HUES64 (cell line): Measurements from ENCODE around the gene SFMBT2.

Source experiments
- H3K27ac ChIP-seq: 2 replicates; pipeline ENCODE4 v1.7.0; 2013; ENCODE audit warnings: low read depth, low read length, inconsistent platforms
- H3K27me3 ChIP-seq: 2 replicates; pipeline ENCODE4 v1.6.1; 2013; ENCODE audit warnings: mild to moderate bottlenecking, low read length; ENCODE audit not compliant: insufficient read depth
- H3K36me3 ChIP-seq: 2 replicates; pipeline ENCODE4 v1.6.1; 2013; ENCODE audit warnings: mild to moderate bottlenecking, low read length; ENCODE audit not compliant: insufficient read depth
- H3K4me1 ChIP-seq: 2 replicates; pipeline ENCODE4 v1.6.1; 2013; ENCODE audit warnings: mild to moderate bottlenecking, low read length, moderate library complexity; ENCODE audit not compliant: insufficient read depth
- H3K4me3 ChIP-seq: 2 replicates; pipeline ENCODE4 v1.5.1; 2013; ENCODE audit warnings: mild to moderate bottlenecking, low read length, moderate library complexity
- H3K9ac ChIP-seq: 2 replicates; pipeline ENCODE4 v1.6.1; 2013; ENCODE audit warnings: mild to moderate bottlenecking, low read depth, low read length
- H3K9me3 ChIP-seq: 2 replicates; pipeline ENCODE4 v1.6.1; 2013; ENCODE audit warnings: low read depth, low read length; ENCODE audit not compliant: insufficient read depth
- WGBS: fragments of 150-250, 120-280 bp; methylation state at CpG from one replicate; pipeline ENCODE4 v1.1.7; 2013; ENCODE audit warnings: missing lambda C conversion rate; 5-methylcytosine and 5-hydroxymethylcytosine counted together

The SFMBT2 gene

GRCh38 chr10:7438196-7438986 is 27.6 kb upstream of the SFMBT2 start:
- Histone ChIP-seq H3K27ac (no peak overlapping the region), H3K4me3 (no peak overlapping the region)

DNA sequence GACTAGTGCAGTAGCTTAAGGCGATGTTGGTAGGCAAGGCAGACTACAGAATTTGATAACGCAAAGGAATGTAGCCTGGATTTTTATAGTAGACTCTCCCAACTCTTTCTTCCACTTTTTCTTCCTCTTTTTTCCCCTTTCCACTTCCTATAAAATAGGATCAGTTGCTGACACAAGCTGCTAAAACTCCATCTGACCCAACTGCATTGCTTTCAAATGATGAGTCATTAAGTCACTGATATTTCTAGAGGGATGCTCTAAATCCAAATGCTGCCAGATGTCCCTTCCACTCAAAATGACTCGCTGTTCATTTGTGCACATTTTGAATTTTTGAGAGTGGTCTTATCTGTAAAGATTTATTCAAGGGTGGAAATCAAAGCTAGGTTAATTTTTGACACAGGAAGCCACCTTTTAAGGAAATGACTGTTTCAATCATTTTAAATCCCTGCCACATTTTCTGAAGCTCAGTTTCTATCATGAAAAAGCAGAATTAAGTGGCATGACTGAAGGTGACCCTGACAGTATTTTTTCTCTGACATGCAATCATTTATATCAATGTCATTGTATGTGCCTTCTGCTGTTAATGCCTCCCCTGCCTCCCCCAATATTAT is 25.8 kb upstream of the SFMBT2 start:
- Histone ChIP-seq H3K9me3 (no peaks in the 10 kb centered on the region), H3K4me1 (peaks cover 17% of the 10 kb centered on the region), H3K36me3 (no peaks in the 10 kb centered on the region), H3K9ac (no peak overlapping the region), H3K27ac (no peak overlapping the region), H3K27me3 (no peaks in the 10 kb centered on the region), H3K4me3 (no peak overlapping the region)
- 95% methylated on average over 3 of the region's 3 CpGs for WGBS

More at GRCh38 chr10:7438196-7438986, 27.6 kb upstream of the SFMBT2 start:
- Histone ChIP-seq H3K27me3 (no peaks in the 10 kb centered on the region), H3K9ac (no peak overlapping the region), H3K9me3 (no peaks in the 10 kb centered on the region), H3K36me3 (no peaks in the 10 kb centered on the region), H3K4me1 (peaks cover 5% of the 10 kb centered on the region)
- WGBS: 93% methylated on average over 19 of the region's 19 CpGs

GRCh38 chr10:7435674-7436073 is 24.8 kb upstream of the SFMBT2 start:
- no peak overlapping the region for H3K9ac ChIP-seq
- WGBS: 64% methylated on average over 2 of the region's 2 CpGs
- H3K27me3 ChIP-seq: no peaks in the 10 kb centered on the region
- peaks cover 17% of the 10 kb centered on the region for H3K4me1 ChIP-seq
- H3K4me3 ChIP-seq: no peak overlapping the region
- H3K27ac ChIP-seq: no peak overlapping the region
- no peaks in the 10 kb centered on the region for H3K36me3 ChIP-seq
- no peaks in the 10 kb centered on the region for H3K9me3 ChIP-seq

DNA sequence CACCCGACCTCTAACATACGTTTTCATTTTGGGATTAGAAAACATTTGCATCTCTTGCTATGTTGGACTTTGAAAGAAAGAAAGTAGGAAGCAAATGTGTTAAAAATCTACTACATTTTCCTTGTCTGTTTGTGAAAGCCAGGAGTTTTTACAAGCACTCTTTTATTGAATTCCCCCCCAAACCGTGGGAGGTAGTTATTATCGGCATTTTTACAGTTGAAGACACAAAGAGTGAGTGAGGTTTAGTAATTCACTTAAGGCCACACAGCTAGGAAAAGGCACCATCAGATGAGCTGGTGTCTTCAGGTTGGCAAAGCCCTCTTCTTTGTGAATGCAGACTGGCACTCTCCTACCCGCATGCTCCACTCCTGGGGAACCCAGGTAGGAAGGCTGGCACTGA is 23.5 kb upstream of the SFMBT2 start:
- Histone ChIP-seq H3K4me1 (peaks cover 17% of the 10 kb centered on the region), H3K9ac (no peak overlapping the region), H3K36me3 (no peaks in the 10 kb centered on the region), H3K27me3 (no peaks in the 10 kb centered on the region), H3K9me3 (no peaks in the 10 kb centered on the region), H3K4me3 (no peak overlapping the region), H3K27ac (no peak overlapping the region)
- WGBS: 91% methylated on average over 5 of the region's 5 CpGs

DNA sequence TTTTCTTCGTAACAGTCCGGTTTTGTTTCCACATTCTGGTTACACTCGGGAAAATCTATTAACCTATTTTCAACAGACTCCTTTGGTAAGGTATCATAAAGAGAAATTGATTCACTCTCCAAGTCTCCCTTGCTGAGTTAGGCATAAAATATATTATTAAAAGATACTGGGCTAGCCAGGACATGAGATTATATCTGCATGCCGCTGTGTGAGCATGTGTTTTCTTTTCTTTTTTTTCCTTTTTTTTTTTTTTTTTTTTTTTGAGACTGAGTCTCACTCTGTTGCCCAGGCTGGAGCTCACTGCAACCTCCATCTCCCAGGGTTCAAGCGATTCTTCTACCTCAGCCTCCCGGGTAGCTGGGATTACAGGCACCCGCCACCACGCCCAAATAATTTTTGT is 23.0 kb upstream of the SFMBT2 start:
- no peaks in the 10 kb centered on the region for H3K27me3 ChIP-seq
- 89% methylated on average over 8 of the region's 8 CpGs for WGBS
- no peak overlapping the region for H3K27ac ChIP-seq
- H3K36me3 ChIP-seq: no peaks in the 10 kb centered on the region
- H3K4me3 ChIP-seq: 0 out of 2 replicates have a peak overlapping the region, but pooled peaks have one; percentile 6
- H3K4me1 ChIP-seq: peaks cover 22% of the 10 kb centered on the region
- H3K9ac ChIP-seq: no peak overlapping the region; the same call in 1 of the 2 replicates
- no peaks in the 10 kb centered on the region for H3K9me3 ChIP-seq

GRCh38 chr10:7432884-7433726 is 22.3 kb upstream of the SFMBT2 start:
- H3K9ac ChIP-seq: peak overlapping the region; percentile 13; the same call in 1 of the 2 replicates
- H3K36me3 ChIP-seq: no peaks in the 10 kb centered on the region
- no peaks in the 10 kb centered on the region for H3K9me3 ChIP-seq
- no peaks in the 10 kb centered on the region for H3K27me3 ChIP-seq
- H3K4me1 ChIP-seq: peaks cover 27% of the 10 kb centered on the region
- no peak overlapping the region for H3K27ac ChIP-seq
- H3K4me3 ChIP-seq: peak overlapping the region; percentile 6; the same call in 1 of the 2 replicates
- WGBS: 45% methylated on average over 19 of the region's 19 CpGs

DNA sequence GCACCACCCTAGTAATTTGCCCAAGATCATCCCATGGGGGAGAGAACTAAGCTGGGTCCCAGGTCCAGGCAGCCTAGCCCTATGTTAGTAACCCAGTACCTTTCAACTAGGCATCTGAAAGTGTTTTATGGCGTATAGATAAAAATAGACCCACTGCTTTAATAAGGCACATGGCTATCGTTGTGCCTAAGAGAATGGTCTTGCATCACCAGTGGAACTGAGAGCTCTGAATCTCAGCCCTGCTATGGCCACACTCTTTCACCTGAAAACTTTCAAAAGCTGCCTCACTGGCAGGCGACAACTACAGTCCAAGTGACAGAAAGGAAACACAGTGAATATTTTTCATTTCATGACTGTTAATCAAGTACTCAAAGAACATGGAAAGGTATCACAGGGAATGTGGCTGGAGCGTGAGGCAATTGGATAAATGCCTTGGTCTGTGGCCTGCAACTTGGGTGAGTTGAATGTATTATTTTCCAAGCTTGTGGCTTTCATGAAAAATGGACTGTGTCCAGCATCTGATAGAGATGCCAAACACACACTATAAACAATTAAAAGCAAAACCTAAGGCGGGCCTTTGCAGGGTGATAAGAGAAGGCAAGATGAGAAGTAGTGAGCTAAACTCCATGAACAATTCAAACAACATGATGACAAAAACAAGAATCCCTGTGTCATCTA is 18.0 kb upstream of the SFMBT2 start:
- Histone ChIP-seq H3K27ac (no peak overlapping the region), H3K36me3 (no peaks in the 10 kb centered on the region), H3K9me3 (no peaks in the 10 kb centered on the region), H3K4me3 (no peak overlapping the region), H3K4me1 (peaks cover 55% of the 10 kb centered on the region), H3K27me3 (no peaks in the 10 kb centered on the region; the same call in 1 of the 2 replicates), H3K9ac (no peak overlapping the region)
- 95% methylated on average over 4 of the region's 5 CpGs for WGBS

- H3K27me3 ChIP-seq: no peaks in the 10 kb centered on the region; the same call in 1 of the 2 replicates
- WGBS: 93% methylated on average over 3 of the region's 4 CpGs
Observed at GRCh38 chr10:7426349-7426748, 15.5 kb upstream of the SFMBT2 start.

GRCh38 chr10:7425691-7426090 is 14.9 kb upstream of the SFMBT2 start:
- no peak overlapping the region for H3K4me3 ChIP-seq
- H3K27me3 ChIP-seq: no peaks in the 10 kb centered on the region; the same call in 1 of the 2 replicates
- no peak overlapping the region for H3K9ac ChIP-seq
- 91% methylated on average over 5 of the region's 5 CpGs for WGBS
- H3K4me1 ChIP-seq: peaks cover 51% of the 10 kb centered on the region
- H3K36me3 ChIP-seq: no peaks in the 10 kb centered on the region
- H3K27ac ChIP-seq: no peak overlapping the region
- H3K9me3 ChIP-seq: no peaks in the 10 kb centered on the region

More at GRCh38 chr10:7426349-7426748, 15.5 kb upstream of the SFMBT2 start:
- Histone ChIP-seq H3K4me3 (no peak overlapping the region), H3K36me3 (no peaks in the 10 kb centered on the region), H3K27ac (no peak overlapping the region), H3K9me3 (no peaks in the 10 kb centered on the region), H3K4me1 (peaks cover 51% of the 10 kb centered on the region), H3K9ac (no peak overlapping the region)

DNA sequence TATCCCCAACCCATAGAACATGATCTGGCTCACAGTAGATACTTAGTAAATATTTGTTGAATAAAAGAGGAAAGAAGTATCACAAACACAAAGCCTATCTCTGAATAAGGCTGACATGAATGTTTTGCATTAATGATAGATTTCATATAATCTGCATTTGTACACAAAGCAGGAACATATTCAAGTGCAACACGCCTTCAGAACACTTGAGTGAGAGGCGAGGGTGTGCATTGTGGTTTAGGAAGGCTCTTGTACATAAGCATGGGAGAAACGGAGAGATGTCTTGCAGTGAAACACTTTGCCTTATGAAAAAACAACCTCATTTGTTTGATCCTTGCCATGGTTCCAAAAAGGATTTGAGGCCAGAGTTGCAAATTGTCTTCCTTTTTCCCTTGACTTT is 14.1 kb upstream of the SFMBT2 start:
- H3K4me1 ChIP-seq: peaks cover 51% of the 10 kb centered on the region

More for the DNA sequence above, 14.1 kb upstream of the SFMBT2 start:
- Histone ChIP-seq H3K9ac (no peak overlapping the region), H3K27me3 (no peaks in the 10 kb centered on the region; the same call in 1 of the 2 replicates), H3K9me3 (no peaks in the 10 kb centered on the region), H3K36me3 (no peaks in the 10 kb centered on the region), H3K4me3 (no peak overlapping the region), H3K27ac (no peak overlapping the region)
- 94% methylated on average over 3 of the region's 3 CpGs for WGBS
